ENCODE data around the gene DAB2.

The DAB2 gene

GRCh38 chr5:39422728-39423285 is 2.0 kb downstream of the DAB2 start:
- H3K4me3 ChIP-seq, result peak overlapping the region; percentile 87
- H3K27ac ChIP-seq, result peak overlapping the region; percentile 82 to 90
- TF ChIP-seq, protein P1, sequence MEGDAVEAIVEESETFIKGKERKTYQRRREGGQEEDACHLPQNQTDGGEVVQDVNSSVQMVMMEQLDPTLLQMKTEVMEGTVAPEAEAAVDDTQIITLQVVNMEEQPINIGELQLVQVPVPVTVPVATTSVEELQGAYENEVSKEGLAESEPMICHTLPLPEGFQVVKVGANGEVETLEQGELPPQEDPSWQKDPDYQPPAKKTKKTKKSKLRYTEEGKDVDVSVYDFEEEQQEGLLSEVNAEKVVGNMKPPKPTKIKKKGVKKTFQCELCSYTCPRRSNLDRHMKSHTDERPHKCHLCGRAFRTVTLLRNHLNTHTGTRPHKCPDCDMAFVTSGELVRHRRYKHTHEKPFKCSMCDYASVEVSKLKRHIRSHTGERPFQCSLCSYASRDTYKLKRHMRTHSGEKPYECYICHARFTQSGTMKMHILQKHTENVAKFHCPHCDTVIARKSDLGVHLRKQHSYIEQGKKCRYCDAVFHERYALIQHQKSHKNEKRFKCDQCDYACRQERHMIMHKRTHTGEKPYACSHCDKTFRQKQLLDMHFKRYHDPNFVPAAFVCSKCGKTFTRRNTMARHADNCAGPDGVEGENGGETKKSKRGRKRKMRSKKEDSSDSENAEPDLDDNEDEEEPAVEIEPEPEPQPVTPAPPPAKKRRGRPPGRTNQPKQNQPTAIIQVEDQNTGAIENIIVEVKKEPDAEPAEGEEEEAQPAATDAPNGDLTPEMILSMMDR (IDR thresholded peaks at IDR 0.05), result no peak
- DNase-seq (ENCODE audit: low spot score), result no peak

DNA sequence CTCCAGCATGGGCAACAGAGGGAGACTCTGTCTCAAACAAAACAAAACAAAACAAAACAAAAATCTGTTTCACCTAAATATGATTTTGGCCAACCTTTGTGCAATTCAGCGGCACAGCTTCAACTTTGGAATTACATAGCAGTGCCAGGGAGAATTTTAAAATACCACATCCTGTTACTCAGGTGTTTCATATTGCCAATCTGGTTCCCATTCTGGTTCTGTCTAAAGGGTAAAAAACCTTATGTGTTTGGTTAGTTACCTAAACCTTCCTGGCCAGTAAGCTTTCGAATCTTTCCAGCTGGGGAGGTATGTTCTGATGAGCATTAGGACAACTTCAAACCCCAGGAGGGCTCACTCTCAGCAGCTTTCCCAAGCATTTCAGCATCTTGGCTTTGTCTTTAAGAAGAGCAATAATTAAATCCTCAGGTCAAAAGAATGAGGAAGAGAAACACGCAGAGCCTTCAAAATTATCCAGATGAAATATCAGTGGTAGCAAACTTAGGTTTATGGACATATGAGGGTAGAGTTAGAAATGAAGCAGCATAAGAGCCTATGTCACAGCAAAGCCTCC is 2.7 kb downstream of the DAB2 start:
- peak overlapping the region; percentile 82 to 90 for H3K27ac ChIP-seq
- TF ChIP-seq, protein P1 (IDR thresholded peaks at IDR 0.05), result no peak
- DNase-seq (ENCODE audit: low spot score), result no peak
- peak overlapping the region; percentile 87 for H3K4me3 ChIP-seq

DNA sequence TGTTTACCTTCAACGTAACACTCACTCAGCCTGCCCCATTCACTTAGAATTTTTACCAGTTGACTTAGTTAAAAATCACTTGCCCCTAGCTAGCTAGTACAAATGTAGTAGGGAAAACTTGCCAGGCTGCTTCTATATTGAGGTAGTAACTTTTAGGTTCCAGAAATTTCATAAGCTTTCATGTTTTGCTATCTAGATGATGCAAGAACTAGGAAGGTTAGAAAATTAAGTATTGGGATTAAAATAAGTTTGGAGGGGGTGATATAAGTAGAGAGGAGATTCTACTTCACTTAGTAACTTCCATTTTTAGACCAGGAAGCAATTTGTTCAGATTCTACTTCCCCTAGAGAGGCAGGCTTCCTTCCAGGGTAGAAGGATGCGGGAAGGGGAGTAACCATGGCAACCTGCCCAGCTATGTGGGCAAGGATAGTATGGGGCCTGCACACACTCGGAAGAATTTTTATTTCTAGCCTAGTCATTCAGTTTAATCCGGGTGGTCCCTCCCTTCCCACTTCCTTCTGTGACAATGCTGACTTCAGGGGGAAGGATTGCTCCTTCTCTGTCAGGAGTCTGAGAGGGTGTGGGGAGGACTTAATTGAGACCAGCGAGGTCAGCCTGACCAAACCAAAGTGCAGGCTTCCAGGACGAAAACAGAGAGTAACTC is 4.2 kb downstream of the DAB2 start:
- peak overlapping the region; percentile 82 to 90 for H3K27ac ChIP-seq
- peak; percentile 84 for DNase-seq (ENCODE audit: low spot score)
- H3K4me3 ChIP-seq, result peak overlapping the region; percentile 87

DNA sequence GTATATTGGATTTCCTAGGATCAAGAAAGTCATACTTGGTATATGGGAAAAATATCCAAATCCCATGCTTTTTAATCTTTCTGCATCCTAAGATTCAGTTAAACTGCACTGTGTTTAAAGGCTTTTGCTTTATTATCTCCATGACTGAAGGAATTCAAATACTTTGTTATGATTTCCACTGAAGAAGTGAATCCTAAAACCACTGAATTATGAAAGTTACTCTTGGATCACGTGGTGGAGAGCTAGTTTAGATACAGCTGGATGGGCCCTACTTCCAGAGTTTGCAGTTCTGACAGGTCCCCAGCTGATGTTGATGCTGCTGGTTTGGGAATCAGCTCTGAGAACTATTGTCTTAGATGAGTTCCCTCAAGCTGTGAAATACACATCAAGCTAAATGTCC is 5.0 kb downstream of the DAB2 start:
- TF ChIP-seq, protein P1 (IDR thresholded peaks at IDR 0.05), result no peak
- peak overlapping the region; percentile 87 for H3K4me3 ChIP-seq
- DNase-seq (ENCODE audit: low spot score), result no peak
- peak overlapping the region; percentile 82 to 90 for H3K27ac ChIP-seq

More for the DNA sequence above, 4.2 kb downstream of the DAB2 start:
- TF ChIP-seq, protein P1 (IDR thresholded peaks at IDR 0.05), result no peak

GRCh38 chr5:39417979-39418378 is 6.8 kb downstream of the DAB2 start:
- TF ChIP-seq, protein P1 (IDR thresholded peaks at IDR 0.05), result no peak
- DNase-seq (ENCODE audit: low spot score), result no peak
- Histone ChIP-seq H3K27ac (no peak overlapping the region), H3K4me3 (no peak overlapping the region)

- Histone ChIP-seq H3K27ac (peak overlapping the region in 1 of 2 donors; percentile 14), H3K4me3 (no peak overlapping the region)
- TF ChIP-seq, protein P1 (IDR thresholded peaks at IDR 0.05), result no peak
- DNase-seq (ENCODE audit: low spot score), result no peak
Measured at GRCh38 chr5:39415201-39415600, 9.6 kb downstream of the DAB2 start.

DNA sequence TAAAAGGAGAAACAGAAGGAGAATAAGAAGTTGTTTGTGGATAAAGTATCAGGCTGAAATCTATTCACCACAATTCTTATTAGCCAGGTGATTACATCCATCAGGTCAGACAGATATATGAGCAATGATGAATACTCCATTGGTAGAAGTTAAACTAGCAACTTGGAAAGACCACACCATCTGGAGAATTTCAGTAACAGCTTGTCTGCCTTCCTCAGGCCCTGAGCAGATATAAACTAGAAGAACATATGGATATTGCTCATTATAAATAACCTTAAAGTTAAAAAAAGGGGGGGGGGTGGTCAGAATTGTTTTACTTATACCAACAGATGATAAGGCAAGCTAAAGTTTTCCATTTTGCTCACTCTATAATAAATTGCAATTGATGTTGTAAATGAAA is 10.4 kb downstream of the DAB2 start:
- Histone ChIP-seq H3K27ac (peak overlapping the region in 1 of 2 donors; percentile 14), H3K4me3 (no peak overlapping the region)
- TF ChIP-seq, protein P1 (IDR thresholded peaks at IDR 0.05), result no peak
- DNase-seq (ENCODE audit: low spot score), result no peak
